ENCODE results near the gene IL1RL1. TPM values are rescaled to one million over a fixed set of nuclear protein-coding genes. Genes with fewer than 3 reads are reported as not detected.
"Not testable (repeated sequence)": the region's sequence is repeated elsewhere in the genome, so short reads cannot be mapped to it uniquely, and the experiment has no call there.

Gene IL1RL1
- total RNA-seq, 2 experiments from 2014 or later: not detected

DNA sequence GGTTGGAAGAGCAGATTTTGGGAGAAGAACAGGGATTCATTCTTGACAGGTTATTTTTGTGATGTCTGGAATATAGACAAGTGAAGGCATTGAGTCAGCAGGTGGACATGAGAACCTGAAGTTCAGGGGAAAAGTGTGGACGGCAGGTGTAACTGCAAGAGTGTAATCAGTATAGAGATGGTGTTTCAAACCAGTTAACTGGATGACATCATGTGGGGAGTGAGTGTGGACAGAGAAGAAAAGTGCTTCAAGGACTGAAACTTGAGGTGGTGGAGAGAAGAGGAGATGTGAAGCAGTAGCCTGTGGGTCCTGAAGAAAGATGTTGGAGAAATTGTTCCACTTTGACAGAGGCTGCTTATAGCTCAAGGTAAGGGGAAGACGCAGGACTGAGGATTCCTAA, 7.1 kb downstream of the IL1RL1 start:
- Histone ChIP-seq H3K4me1 (ENCODE audit: insufficient read depth, low read length) (no peaks in the 10 kb centered on the region), H3K27me3 (ENCODE audit: control insufficient read depth in 1 of 2, insufficient read depth in 2 of 2, low read length in 2 of 2) (no peaks in the 10 kb centered on the region), H3K27ac (ENCODE audit: low read depth in 1 of 2, low read length in 2 of 2) (no peak overlapping the region), H3K9me3 (ENCODE audit: control insufficient read depth in 1 of 2, insufficient read depth in 1 of 2, low read length in 2 of 2) (no peaks in the 10 kb centered on the region), H3K4me3 (ENCODE audit: low read length) (no peak overlapping the region), H3K36me3 (ENCODE audit: insufficient read depth, low read length) (no peaks in the 10 kb centered on the region)
- TF ChIP-seq, protein P1, sequence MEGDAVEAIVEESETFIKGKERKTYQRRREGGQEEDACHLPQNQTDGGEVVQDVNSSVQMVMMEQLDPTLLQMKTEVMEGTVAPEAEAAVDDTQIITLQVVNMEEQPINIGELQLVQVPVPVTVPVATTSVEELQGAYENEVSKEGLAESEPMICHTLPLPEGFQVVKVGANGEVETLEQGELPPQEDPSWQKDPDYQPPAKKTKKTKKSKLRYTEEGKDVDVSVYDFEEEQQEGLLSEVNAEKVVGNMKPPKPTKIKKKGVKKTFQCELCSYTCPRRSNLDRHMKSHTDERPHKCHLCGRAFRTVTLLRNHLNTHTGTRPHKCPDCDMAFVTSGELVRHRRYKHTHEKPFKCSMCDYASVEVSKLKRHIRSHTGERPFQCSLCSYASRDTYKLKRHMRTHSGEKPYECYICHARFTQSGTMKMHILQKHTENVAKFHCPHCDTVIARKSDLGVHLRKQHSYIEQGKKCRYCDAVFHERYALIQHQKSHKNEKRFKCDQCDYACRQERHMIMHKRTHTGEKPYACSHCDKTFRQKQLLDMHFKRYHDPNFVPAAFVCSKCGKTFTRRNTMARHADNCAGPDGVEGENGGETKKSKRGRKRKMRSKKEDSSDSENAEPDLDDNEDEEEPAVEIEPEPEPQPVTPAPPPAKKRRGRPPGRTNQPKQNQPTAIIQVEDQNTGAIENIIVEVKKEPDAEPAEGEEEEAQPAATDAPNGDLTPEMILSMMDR (IDR thresholded peaks at IDR 0.05): no peak
- DNase-seq (no peak), ATAC-seq (ENCODE audit: poor library complexity) (no peak)
- Mint-ChIP-seq H3K4me1 (ENCODE audit: low read depth) (no peaks in the 10 kb centered on the region), H3K4me3 (no peak overlapping the region), H3K27me3 (no peaks in the 10 kb centered on the region), H3K27ac (no peak overlapping the region), H3K36me3 (ENCODE audit: low read depth) (no peaks in the 10 kb centered on the region), H3K9me3 (no peaks in the 10 kb centered on the region)
- intact Hi-C loops (cut with DNase I, micrococcal nuclease): no loop called here
- ChIA-PET CTCF (no interaction called here), POLR2A (no interaction called here)

DNA sequence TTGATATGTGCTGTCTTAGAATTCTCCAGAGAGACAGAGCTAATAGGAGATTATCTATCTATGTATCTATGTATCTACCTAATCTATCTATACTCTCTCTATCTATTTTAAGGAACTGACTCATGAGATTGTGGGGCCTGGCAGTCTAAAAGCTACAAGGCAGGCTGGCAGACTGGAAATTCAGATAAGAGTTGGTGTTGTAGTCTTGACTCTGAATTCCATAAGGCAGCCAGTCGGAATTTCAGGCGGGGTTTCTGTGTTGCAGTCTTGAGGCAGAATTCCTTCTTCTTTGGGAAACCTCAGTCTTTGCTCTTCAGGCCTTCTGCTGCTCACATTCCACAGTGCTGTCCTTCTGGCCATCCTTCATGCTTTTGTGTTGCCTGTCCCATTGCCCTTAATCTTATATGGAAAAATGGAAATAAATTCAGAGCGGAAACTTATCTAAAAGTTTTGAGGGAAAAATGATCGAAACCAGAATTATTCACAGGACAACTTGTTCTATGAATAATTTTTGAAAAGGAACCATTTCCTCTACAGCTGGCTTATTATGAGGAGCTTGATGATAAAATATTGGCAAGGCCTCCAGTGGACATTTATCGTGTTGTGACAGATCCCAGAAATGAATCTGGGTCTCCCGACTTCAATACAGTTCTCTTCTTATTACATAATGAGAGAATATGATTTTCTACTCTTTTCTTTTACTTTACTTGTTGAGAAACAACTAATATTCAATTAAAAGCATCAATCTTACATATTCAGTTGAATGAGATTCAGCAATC, 10.8 kb downstream of the IL1RL1 start:
- TF ChIP-seq, protein P1 (IDR thresholded peaks at IDR 0.05): no peak
- Histone ChIP-seq H3K27ac (ENCODE audit: low read depth in 1 of 2, low read length in 2 of 2) (no peak overlapping the region), H3K4me1 (ENCODE audit: insufficient read depth, low read length) (no peaks in the 10 kb centered on the region), H3K9me3 (ENCODE audit: control insufficient read depth in 1 of 2, insufficient read depth in 1 of 2, low read length in 2 of 2) (peaks cover 0 to 7% of the 10 kb centered on the region in 2 experiments), H3K4me3 (ENCODE audit: low read length) (no peak overlapping the region), H3K27me3 (ENCODE audit: control insufficient read depth in 1 of 2, insufficient read depth in 2 of 2, low read length in 2 of 2) (no peaks in the 10 kb centered on the region), H3K36me3 (ENCODE audit: insufficient read depth, low read length) (no peaks in the 10 kb centered on the region)
- ChIA-PET CTCF (no interaction called here), POLR2A (no interaction called here)
- no peak for ATAC-seq (ENCODE audit: poor library complexity)
- no peak for DNase-seq
- Mint-ChIP-seq H3K4me3 (no peak overlapping the region), H3K27ac (no peak overlapping the region), H3K4me1 (ENCODE audit: low read depth) (no peaks in the 10 kb centered on the region), H3K27me3 (no peaks in the 10 kb centered on the region), H3K9me3 (no peaks in the 10 kb centered on the region), H3K36me3 (ENCODE audit: low read depth) (no peaks in the 10 kb centered on the region)
- intact Hi-C loops (cut with DNase I, micrococcal nuclease): no loop called here

DNA sequence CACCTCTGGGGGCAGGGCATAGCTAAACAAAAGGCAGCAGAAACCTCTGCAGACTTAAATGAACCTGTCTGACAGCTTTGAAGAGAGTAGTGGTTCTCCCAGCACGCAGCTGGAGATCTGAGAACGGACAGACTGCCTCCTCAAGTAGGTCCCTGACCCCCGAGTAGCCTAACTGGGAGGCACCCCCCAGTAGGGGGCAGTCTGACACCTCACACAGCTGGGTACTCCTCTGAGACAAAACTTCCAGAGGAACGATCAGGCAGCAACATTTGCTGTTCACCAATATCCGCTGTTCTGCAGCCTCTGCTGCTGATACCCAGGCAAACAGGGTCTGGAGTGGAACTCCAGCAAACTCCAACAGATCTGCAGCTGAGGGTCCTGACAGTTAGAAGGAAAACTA, 13.6 kb downstream of the IL1RL1 start:
- not testable (repeated sequence) for H3K27ac Mint-ChIP-seq, H3K4me3 Mint-ChIP-seq
- DNase-seq: peak in 4 of 14 experiments; percentile 5 to 36 (median 13)

More for the DNA sequence above, 13.6 kb downstream of the IL1RL1 start:
- H3K27ac ChIP-seq (ENCODE audit: low read depth in 1 of 2, low read length in 2 of 2); intact Hi-C loops (cut with DNase I, micrococcal nuclease); H3K9me3 ChIP-seq (ENCODE audit: control insufficient read depth in 1 of 2, insufficient read depth in 1 of 2, low read length in 2 of 2); H3K4me1 ChIP-seq (ENCODE audit: insufficient read depth, low read length); H3K4me1 Mint-ChIP-seq (ENCODE audit: low read depth); CTCF ChIA-PET; H3K4me3 ChIP-seq (ENCODE audit: low read length); ATAC-seq (ENCODE audit: poor library complexity); POLR2A ChIA-PET; H3K27me3 ChIP-seq (ENCODE audit: control insufficient read depth in 1 of 2, insufficient read depth in 2 of 2, low read length in 2 of 2); H3K27me3 Mint-ChIP-seq; H3K36me3 ChIP-seq (ENCODE audit: insufficient read depth, low read length); H3K36me3 Mint-ChIP-seq (ENCODE audit: low read depth); H3K9me3 Mint-ChIP-seq: not testable (repeated sequence)

Measured in CD4-positive, alpha-beta T cell (primary cell).